ENCODE results near the gene PLIN5.

The PLIN5 gene

GRCh38 chr19:4524808-4525562, 10.0 kb downstream of the PLIN5 start:
- peak; percentile 46 for DNase-seq (ENCODE audit: low read depth)
- H3K4me3 ChIP-seq (ENCODE audit: control insufficient read depth, low read depth, low read length) = no peak overlapping the region
- TF ChIP-seq, protein P1, sequence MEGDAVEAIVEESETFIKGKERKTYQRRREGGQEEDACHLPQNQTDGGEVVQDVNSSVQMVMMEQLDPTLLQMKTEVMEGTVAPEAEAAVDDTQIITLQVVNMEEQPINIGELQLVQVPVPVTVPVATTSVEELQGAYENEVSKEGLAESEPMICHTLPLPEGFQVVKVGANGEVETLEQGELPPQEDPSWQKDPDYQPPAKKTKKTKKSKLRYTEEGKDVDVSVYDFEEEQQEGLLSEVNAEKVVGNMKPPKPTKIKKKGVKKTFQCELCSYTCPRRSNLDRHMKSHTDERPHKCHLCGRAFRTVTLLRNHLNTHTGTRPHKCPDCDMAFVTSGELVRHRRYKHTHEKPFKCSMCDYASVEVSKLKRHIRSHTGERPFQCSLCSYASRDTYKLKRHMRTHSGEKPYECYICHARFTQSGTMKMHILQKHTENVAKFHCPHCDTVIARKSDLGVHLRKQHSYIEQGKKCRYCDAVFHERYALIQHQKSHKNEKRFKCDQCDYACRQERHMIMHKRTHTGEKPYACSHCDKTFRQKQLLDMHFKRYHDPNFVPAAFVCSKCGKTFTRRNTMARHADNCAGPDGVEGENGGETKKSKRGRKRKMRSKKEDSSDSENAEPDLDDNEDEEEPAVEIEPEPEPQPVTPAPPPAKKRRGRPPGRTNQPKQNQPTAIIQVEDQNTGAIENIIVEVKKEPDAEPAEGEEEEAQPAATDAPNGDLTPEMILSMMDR (conservative IDR thresholded peaks at IDR 0.05; ENCODE audit: control insufficient read depth, insufficient read depth, low read depth, low read length) = peak; percentile 83

GRCh38 chr19:4523306-4524110, 11.5 kb downstream of the PLIN5 start:
- H3K4me3 ChIP-seq (ENCODE audit: control insufficient read depth, low read depth, low read length) = no peak overlapping the region
- DNase-seq (ENCODE audit: low read depth) = peak; percentile 49
- TF ChIP-seq, protein P1 (conservative IDR thresholded peaks at IDR 0.05; ENCODE audit: control insufficient read depth, insufficient read depth, low read depth, low read length) = peak; percentile 82

DNA sequence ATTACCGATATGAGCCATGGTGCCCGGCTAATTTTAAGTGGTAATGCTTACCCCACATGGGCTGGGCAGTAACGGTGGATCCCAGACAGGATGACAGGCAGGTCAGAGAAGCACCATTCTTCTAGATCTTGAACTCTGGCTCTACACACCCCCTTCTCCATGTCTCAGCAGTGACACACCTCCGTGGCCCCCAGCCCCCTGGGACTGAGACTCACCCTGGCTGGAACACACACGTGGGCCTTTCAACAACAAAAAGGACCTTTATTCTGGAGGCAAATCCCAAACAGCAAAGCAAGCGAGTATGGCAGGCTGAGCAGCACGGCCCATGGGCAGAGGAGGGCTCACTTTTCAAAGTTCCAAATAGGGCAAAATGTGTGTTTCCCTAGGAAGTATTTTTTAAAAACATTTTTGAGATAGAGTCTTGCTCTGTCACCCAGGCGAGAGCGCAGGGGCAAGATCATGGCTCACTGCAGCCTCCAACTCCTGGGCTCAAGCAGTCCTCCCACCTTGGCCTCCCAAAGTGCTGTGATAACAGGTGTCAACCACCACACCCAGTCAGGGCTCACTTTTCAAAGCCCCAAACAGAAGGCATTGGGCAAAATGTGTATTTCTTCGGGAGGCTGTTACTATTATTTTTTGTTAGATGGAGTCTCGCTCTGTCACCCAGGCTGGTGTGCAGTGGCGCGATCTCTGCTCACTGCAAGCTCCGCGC, 12.6 kb downstream of the PLIN5 start:
- peak; percentile 24 for DNase-seq (ENCODE audit: low read depth)

GRCh38 chr19:4521888-4522242, 13.2 kb downstream of the PLIN5 start:
- TF ChIP-seq, protein P1 (conservative IDR thresholded peaks at IDR 0.05; ENCODE audit: control insufficient read depth, insufficient read depth, low read depth, low read length) = no peak
- no peak overlapping the region for H3K4me3 ChIP-seq (ENCODE audit: control insufficient read depth, low read depth, low read length)
- no peak for DNase-seq (ENCODE audit: low read depth)

More for the DNA sequence above, 12.6 kb downstream of the PLIN5 start:
- TF ChIP-seq, protein P1 (conservative IDR thresholded peaks at IDR 0.05; ENCODE audit: control insufficient read depth, insufficient read depth, low read depth, low read length) = no peak
- no peak overlapping the region for H3K4me3 ChIP-seq (ENCODE audit: control insufficient read depth, low read depth, low read length)

DNA sequence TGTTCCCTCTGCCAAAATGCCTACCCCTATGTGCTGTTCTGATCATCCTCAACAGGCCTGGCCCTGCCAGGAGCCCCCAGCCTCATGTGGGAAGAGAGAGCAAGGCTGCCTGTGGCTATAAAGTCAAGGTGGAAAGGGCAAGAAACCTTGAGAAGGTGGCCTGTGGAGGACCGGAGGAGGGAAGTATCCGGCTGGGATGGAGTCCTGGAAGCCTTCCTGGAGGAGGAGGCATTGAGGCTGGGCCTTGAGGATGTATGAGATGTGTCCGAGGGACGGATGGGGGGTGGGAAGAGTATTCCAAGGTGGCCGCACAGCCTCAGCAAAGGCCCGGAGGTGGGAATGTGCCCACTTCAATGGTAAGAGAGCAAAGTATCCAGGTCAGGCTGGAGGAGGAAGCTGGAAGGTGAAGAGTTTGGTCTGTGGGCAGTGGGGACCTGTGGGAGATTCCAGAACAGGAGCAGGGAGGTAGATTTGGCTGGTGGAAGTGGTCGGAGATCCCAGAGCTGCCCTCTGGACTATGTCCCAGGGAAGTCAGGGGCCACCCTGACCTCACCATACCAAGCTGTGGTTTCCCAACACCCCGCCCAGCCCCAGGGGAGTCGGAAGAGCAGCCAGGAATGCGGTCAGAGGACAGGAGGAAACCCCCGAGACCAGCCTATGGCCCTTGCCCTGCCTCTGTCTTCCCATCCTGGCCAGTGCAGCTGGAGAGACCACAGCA, 13.7 kb downstream of the PLIN5 start:
- DNase-seq (ENCODE audit: low read depth) = peak; percentile 63
- H3K4me3 ChIP-seq (ENCODE audit: control insufficient read depth, low read depth, low read length) = no peak overlapping the region
- TF ChIP-seq, protein P1 (conservative IDR thresholded peaks at IDR 0.05; ENCODE audit: control insufficient read depth, insufficient read depth, low read depth, low read length) = no peak

Measured in fibroblast of mammary gland (primary cell).